Activated CD8-positive, alpha-beta memory T cell treated with anti-CD3 and anti-CD28 coated beads for 4 hours (primary cell): ENCODE measurements around the gene PRDM5.

Experiments
- DNase-seq, 2 donors: peaks; one replicate each; pipeline ENCODE4 v3.0.0-alpha.2; 2020; ENCODE audit warnings: low read depth in 2 of 2

The PRDM5 gene

GRCh38 chr4:120922381-120923206 lies at the start of gene PRDM5:
PRDM5 (minus strand) TSS chr4:120922726; CDS start chr4:120922608, 118 bp downstream.
- no peak for DNase-seq

GRCh38 chr4:120971884-120972283 lies 49.4 kb upstream of the PRDM5 start:
- no peak for DNase-seq

GRCh38 chr4:120965938-120966337 lies 43.4 kb upstream of the PRDM5 start:
- no peak for DNase-seq

- DNase-seq = no peak
These were observed 42.1 kb upstream of the PRDM5 start for GRCh38 chr4:120964596-120964995.

- no peak for DNase-seq
These were observed 40.9 kb upstream of the PRDM5 start for GRCh38 chr4:120963449-120963848.

- no peak for DNase-seq
These were observed 38.2 kb upstream of the PRDM5 start for GRCh38 chr4:120960656-120961267.

GRCh38 chr4:120948382-120948781 lies 25.9 kb upstream of the PRDM5 start:
- DNase-seq = no peak

GRCh38 chr4:120942776-120943175 lies 20.2 kb upstream of the PRDM5 start:
- DNase-seq = no peak

- DNase-seq = no peak
These were observed 18.0 kb upstream of the PRDM5 start for GRCh38 chr4:120940547-120940946.

GRCh38 chr4:120939693-120940092 lies 17.2 kb upstream of the PRDM5 start:
- no peak for DNase-seq

- DNase-seq = no peak
These were observed 7.3 kb upstream of the PRDM5 start for GRCh38 chr4:120929847-120930246.

GRCh38 chr4:120927801-120928409 lies 5.4 kb upstream of the PRDM5 start:
- no peak for DNase-seq

- no peak for DNase-seq
These were observed 4.0 kb upstream of the PRDM5 start for GRCh38 chr4:120926358-120927025.

GRCh38 chr4:120924931-120925330 lies 2.4 kb upstream of the PRDM5 start:
- DNase-seq = no peak

- no peak for DNase-seq
These were observed 639 bp upstream of the PRDM5 start for GRCh38 chr4:120923207-120923522.

GRCh38 chr4:120921456-120922380 lies 808 bp downstream of the PRDM5 start:
- DNase-seq = peak in 1 of 2 donors; percentile 13

GRCh38 chr4:120920666-120921065 lies 1.9 kb downstream of the PRDM5 start:
- no peak for DNase-seq

- DNase-seq = no peak
These were observed 3.2 kb downstream of the PRDM5 start for GRCh38 chr4:120919358-120919757.

GRCh38 chr4:120918788-120919187 lies 3.7 kb downstream of the PRDM5 start:
- DNase-seq = no peak

- DNase-seq = no peak
These were observed 4.4 kb downstream of the PRDM5 start for GRCh38 chr4:120918092-120918491.

- no peak for DNase-seq
These were observed 5.6 kb downstream of the PRDM5 start for GRCh38 chr4:120916937-120917336.
